Measurements from ENCODE around the gene GOLGA6L7. TPM values are rescaled to one million over a fixed set of nuclear protein-coding genes. Genes with fewer than 3 reads are reported as not detected.
"Not testable (repeated sequence)": the region's sequence is repeated elsewhere in the genome, so short reads cannot be mapped to it uniquely, and the experiment has no call there.

The GOLGA6L7 gene
- total and polyA plus RNA-seq, 2 of the 13 experiments (the other 11 are each of a cell fraction or from before 2014, with no cell fraction given) = not detected

- H3K36me3 ChIP-seq (replicated peaks in 1 of 2; ENCODE audit: control insufficient read depth in 1 of 2, insufficient read depth in 2 of 2, low read length in 2 of 2); H4K20me1 ChIP-seq (ENCODE audit: insufficient read depth, low read length); H3K27ac ChIP-seq (ENCODE audit: extremely low read length, insufficient read depth, low read length); H3K9me3 ChIP-seq (ENCODE audit: low read length); ATAC-seq; H2AFZ ChIP-seq (ENCODE audit: low read length); FAIRE-seq; BruUV-seq (replicated peaks); in situ Hi-C loops (cut with HindIII; ENCODE audit: extremely low pct_ligation_motif_present, low pct_unique_long_range_greater_than_20kb); H3K79me2 ChIP-seq (ENCODE audit: insufficient read depth, low read length); H3K4me3 ChIP-seq (replicated peaks in 1 of 3; ENCODE audit: insufficient read depth in 1 of 3, low read depth in 2 of 3, low read length in 3 of 3); POLR2A ChIA-PET; CTCF ChIA-PET (ENCODE audit: low intra/inter-chr PET ratio, low total read pairs); H3K4me2 ChIP-seq (ENCODE audit: low read depth, low read length); DNase-seq (ENCODE audit: low spot score); intact Hi-C loops (cut with micrococcal nuclease; ENCODE audit: unreplicated experiment); H3K9ac ChIP-seq (ENCODE audit: insufficient read depth, low read depth, low read length): not testable (repeated sequence)
- Histone ChIP-seq H3K4me1 (ENCODE audit: insufficient read depth, low read length) (peaks cover 19% of the 10 kb centered on the region), H3K27me3 (ENCODE audit: control insufficient read depth in 1 of 2, insufficient read depth in 2 of 2, low read length in 2 of 2) (peaks cover 3 to 25% of the 10 kb centered on the region in 2 experiments; a peak in 3 of 5 replicates)
- WGBS (ENCODE audit: low lambda C conversion rate) = 56% methylated on average over 4 of the region's 6 CpGs
Observed at GRCh38 chr15:28889871-28890270, 41.4 kb upstream of the GOLGA6L7 start.

- no TSS peak for BruUV-seq (replicated peaks)
- peaks cover 24% of the 10 kb centered on the region for H3K4me1 ChIP-seq (ENCODE audit: insufficient read depth, low read length)
- no peak overlapping the region for H3K27ac ChIP-seq (ENCODE audit: extremely low read length, insufficient read depth, low read length)
- H3K27me3 ChIP-seq (ENCODE audit: control insufficient read depth in 1 of 2, insufficient read depth in 2 of 2, low read length in 2 of 2) = peaks cover 3 to 27% of the 10 kb centered on the region in 2 experiments; a peak in 3 of 5 replicates
- no peaks in the 10 kb centered on the region for H3K9me3 ChIP-seq (ENCODE audit: low read length)
- H3K36me3 ChIP-seq (replicated peaks in 1 of 2; ENCODE audit: control insufficient read depth in 1 of 2, insufficient read depth in 2 of 2, low read length in 2 of 2) = no peaks in the 10 kb centered on the region
- H2AFZ ChIP-seq (ENCODE audit: low read length) = no peak overlapping the region
- DNase-seq (ENCODE audit: low spot score) = no peak
- ATAC-seq = no peak
- H4K20me1 ChIP-seq (ENCODE audit: insufficient read depth, low read length) = no peaks in the 10 kb centered on the region
- WGBS (ENCODE audit: low lambda C conversion rate) = 53% methylated on average over 3 of the region's 3 CpGs
- H3K79me2 ChIP-seq (ENCODE audit: insufficient read depth, low read length) = no peaks in the 10 kb centered on the region
- FAIRE-seq = no peak
- in situ Hi-C loops (cut with HindIII; ENCODE audit: extremely low pct_ligation_motif_present, low pct_unique_long_range_greater_than_20kb) (no loop called here), intact Hi-C loops (cut with micrococcal nuclease; ENCODE audit: unreplicated experiment) (no loop called here)
- TF ChIP-seq ZNF263 (CRISPR knock-in tag; IDR thresholded peaks at IDR 0.05) (no peak), ZBTB43 (CRISPR knock-in tag; conservative IDR thresholded peaks at IDR 0.05) (no peak), FOXM1 (CRISPR knock-in tag; IDR thresholded peaks at IDR 0.05) (no peak), NFKB2 (CRISPR knock-in tag; IDR thresholded peaks at IDR 0.05; ENCODE audit: borderline replicate concordance) (no peak), RFXANK (CRISPR knock-in tag; IDR thresholded peaks at IDR 0.05) (no peak), BATF2 (CRISPR knock-in tag; IDR thresholded peaks at IDR 0.05) (no peak), ONECUT2 (CRISPR knock-in tag; IDR thresholded peaks at IDR 0.05) (no peak), EP300 (IDR thresholded peaks at IDR 0.05; ENCODE audit: low read depth in 2 of 2, low read length in 2 of 2) (no peak), EP300 (CRISPR knock-in tag; IDR thresholded peaks at IDR 0.05; ENCODE audit: borderline replicate concordance) (no peak), HNF4G (IDR thresholded peaks at IDR 0.05; ENCODE audit: borderline replicate concordance, low read depth, low read length) (no peak), HNF4G (CRISPR knock-in tag; IDR thresholded peaks at IDR 0.05; ENCODE audit: borderline replicate concordance, low read depth) (no peak), ZBTB38 (CRISPR knock-in tag; IDR thresholded peaks at IDR 0.05) (no peak), LBX2 (CRISPR knock-in tag; IDR thresholded peaks at IDR 0.05; ENCODE audit: borderline replicate concordance) (no peak), ZNF780A (CRISPR knock-in tag; IDR thresholded peaks at IDR 0.05) (no peak), CREBL2 (CRISPR knock-in tag; IDR thresholded peaks at IDR 0.05; ENCODE audit: borderline replicate concordance) (no peak), ARID2 (CRISPR knock-in tag; IDR thresholded peaks at IDR 0.05; ENCODE audit: borderline replicate concordance) (no peak), ZNF607 (CRISPR knock-in tag; IDR thresholded peaks at IDR 0.05; ENCODE audit: borderline replicate concordance) (no peak)
- H3K4me3 ChIP-seq (replicated peaks in 1 of 3; ENCODE audit: insufficient read depth in 1 of 3, low read depth in 2 of 3, low read length in 3 of 3) = no peak overlapping the region
- no peak overlapping the region for H3K4me2 ChIP-seq (ENCODE audit: low read depth, low read length)
- no peak overlapping the region for H3K9ac ChIP-seq (ENCODE audit: insufficient read depth, low read depth, low read length)
- ChIA-PET CTCF (ENCODE audit: low intra/inter-chr PET ratio, low total read pairs) (no interaction called here), POLR2A (no interaction called here)
Observed at GRCh38 chr15:28889346-28889745, 40.9 kb upstream of the GOLGA6L7 start.

Data from HepG2 (cell line).